ENCODE results near the gene FBXL14.

GRCh38 chr12:1559676-1560091 lies 34.7 kb downstream of the FBXL14 start:
- no peak for TF ChIP-seq CTCF (IDR thresholded peaks at IDR 0.05)
- no peak for TF ChIP-seq POLR2A (IDR thresholded peaks at IDR 0.05; ENCODE audit: low read depth)
- TF ChIP-seq POLR2AphosphoS5 (IDR thresholded peaks at IDR 0.05) = no peak
- TF ChIP-seq EP300 (IDR thresholded peaks at IDR 0.05) = no peak

Data from esophagus muscularis mucosa (tissue), 4 donors.